Activated naive CD4-positive, alpha-beta T cell treated with anti-CD3 and anti-CD28 coated beads, Interleukin-2, amount 50 U/mL, for 16 hours (primary cell): ENCODE measurements around the gene TRIO.

ENCODE experiments used
- DNase-seq: peaks from one replicate; pipeline ENCODE4 v3.0.0-alpha.2; 2020

TRIO gene

GRCh38 chr5:14273207-14273767, 130.1 kb downstream of the TRIO start:
- no peak for DNase-seq

- DNase-seq = no peak
Measured at GRCh38 chr5:14276380-14276779, 133.2 kb downstream of the TRIO start.

GRCh38 chr5:14277385-14278320, 134.5 kb downstream of the TRIO start:
- DNase-seq = no peak

- DNase-seq = no peak
Measured at GRCh38 chr5:14280294-14280854, 137.2 kb downstream of the TRIO start.

- DNase-seq = no peak
Measured at GRCh38 chr5:14281746-14282181, 138.6 kb downstream of the TRIO start.

GRCh38 chr5:14283139-14283538, 140.0 kb downstream of the TRIO start:
- DNase-seq = no peak

- DNase-seq = no peak
Measured at GRCh38 chr5:14284392-14285148, 141.4 kb downstream of the TRIO start.

GRCh38 chr5:14286007-14286406, 142.9 kb downstream of the TRIO start:
- no peak for DNase-seq

- no peak for DNase-seq
Measured at GRCh38 chr5:14286574-14287421, 143.7 kb downstream of the TRIO start.

GRCh38 chr5:14292766-14293658, 149.9 kb downstream of the TRIO start:
- no peak for DNase-seq

GRCh38 chr5:14295610-14296009, 152.5 kb downstream of the TRIO start:
- DNase-seq = no peak

GRCh38 chr5:14296533-14297331, 153.6 kb downstream of the TRIO start:
- no peak for DNase-seq

- no peak for DNase-seq
Measured at GRCh38 chr5:14297697-14298096, 154.6 kb downstream of the TRIO start.

GRCh38 chr5:14298126-14298847, 155.1 kb downstream of the TRIO start:
- DNase-seq = no peak

GRCh38 chr5:14299666-14300065, 156.5 kb downstream of the TRIO start:
- DNase-seq = no peak

GRCh38 chr5:14301186-14301585, 158.0 kb downstream of the TRIO start:
- DNase-seq = no peak

GRCh38 chr5:14302330-14302729, 159.2 kb downstream of the TRIO start:
- DNase-seq = no peak

GRCh38 chr5:14305045-14305444, 161.9 kb downstream of the TRIO start:
- DNase-seq = no peak

GRCh38 chr5:14306329-14306815, 163.2 kb downstream of the TRIO start:
- no peak for DNase-seq
